GM10248 (cell line): ENCODE data around the gene VPS35.

Source experiments
- CTCF ChIA-PET: fragments of 300-600 bp; sonication (Branson Sonifier 250); formaldehyde crosslinking; extraction: SDS; loops from one replicate; lab custom pipeline; 2021; ENCODE audit warnings: antibody characterized with exemption; lab: Yijun Ruan, JAX
- POLR2A ChIA-PET: fragments of 350-650 bp; sonication (Branson Sonifier 250); formaldehyde crosslinking; extraction: SDS; loops from one replicate; lab custom pipeline; 2020; ENCODE audit warnings: antibody characterized with exemption; lab: Yijun Ruan, JAX
- DNase-seq: peaks from one replicate; pipeline ENCODE4 v3.0.0; 2012; ENCODE audit errors: extremely low spot score
- CTCF ChIP-seq: IDR thresholded peaks from 2 replicates; pipeline ENCODE4 v1.5.1; 2012; ENCODE audit warnings: mild to moderate bottlenecking, low read depth; ENCODE audit errors: extremely low read depth, missing control alignments, control extremely low read depth

The VPS35 gene

GRCh38 chr16:46727630-46728029 lies 38.7 kb upstream of the VPS35 start:
- TF ChIP-seq CTCF, result no peak
- ChIA-PET CTCF (interaction anchor here (0.8 to 1.7 kb wide), 5 partner anchors 8 to 54 kb away, joined by 3 to 7 read pairs (median 3); no protein-coding TSS in a partner anchor), POLR2A (no interaction called here)
- no peak for DNase-seq

DNA sequence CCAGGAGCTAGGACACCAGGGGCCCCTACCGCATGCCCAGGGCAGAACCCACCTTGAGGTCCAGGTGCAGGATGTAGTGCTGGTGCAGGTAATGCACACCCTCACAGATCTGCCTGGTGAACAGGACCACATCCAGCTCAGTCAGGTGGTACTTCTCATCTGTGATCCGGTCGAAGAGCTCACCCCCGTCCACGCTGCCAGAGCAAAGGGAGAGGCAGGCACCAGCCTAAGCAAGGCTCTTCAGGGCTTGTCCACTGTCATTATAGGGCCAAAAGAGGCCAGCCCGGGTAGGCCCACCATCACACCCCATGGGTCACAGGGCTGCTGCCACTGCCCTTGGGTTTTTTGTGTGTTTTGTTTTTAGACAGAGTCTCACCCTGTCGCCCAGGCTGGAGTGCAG lies 38.2 kb upstream of the VPS35 start:
- no peak for TF ChIP-seq CTCF
- no peak for DNase-seq
- ChIA-PET CTCF (interaction anchor here (0.8 to 1.3 kb wide), 5 partner anchors 8 to 53 kb away, joined by 3 to 5 read pairs (median 3); no protein-coding TSS in a partner anchor), POLR2A (no interaction called here)

DNA sequence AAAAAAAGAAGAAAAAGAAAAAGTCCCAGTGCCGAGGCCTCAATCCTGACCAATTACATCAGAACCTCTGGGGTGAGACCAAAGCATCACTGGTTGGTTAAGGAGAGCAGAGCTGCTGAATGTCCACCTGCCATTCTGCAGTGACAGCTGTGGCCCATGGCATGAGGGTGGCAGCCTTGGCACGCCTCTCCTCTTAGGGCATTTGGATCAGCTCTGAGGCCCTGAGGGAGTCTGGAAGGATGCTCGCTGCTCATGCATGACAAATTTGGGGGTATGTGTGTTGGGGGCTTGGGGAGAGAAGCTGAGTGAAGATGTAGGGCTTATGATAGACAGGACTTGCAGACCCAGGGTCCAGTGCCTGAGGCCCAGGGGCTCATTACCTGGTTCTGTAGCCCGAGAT lies 32.9 kb upstream of the VPS35 start:
- ChIA-PET CTCF (interaction anchor here (1.1 to 1.6 kb wide), 2 partner anchors 15 to 208 kb away, joined by 3 to 6 read pairs; no protein-coding TSS in a partner anchor), POLR2A (no interaction called here)
- TF ChIP-seq CTCF, result no peak
- no peak for DNase-seq

DNA sequence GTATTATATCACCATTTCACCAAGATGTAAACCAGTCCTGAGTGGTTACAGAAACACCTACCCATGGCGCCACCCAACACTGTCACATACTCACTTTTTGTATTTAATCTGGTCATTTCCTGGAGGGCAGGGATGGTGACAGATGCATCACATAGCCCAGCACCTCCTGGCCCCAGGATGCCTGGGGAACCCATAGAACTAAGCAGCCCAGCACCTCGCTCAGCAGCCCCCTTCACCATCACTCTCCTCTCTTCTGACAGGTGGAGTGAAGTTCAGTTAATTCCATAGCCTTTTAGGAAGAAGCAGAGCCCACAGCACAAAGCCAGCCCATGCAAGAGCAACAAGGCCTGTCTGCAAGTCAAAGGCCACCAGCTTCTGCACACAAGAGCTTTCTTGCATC lies 31.6 kb upstream of the VPS35 start:
- TF ChIP-seq CTCF, result no peak
- POLR2A ChIA-PET, result no interaction called here
- DNase-seq, result no peak
- CTCF ChIA-PET, result interaction anchor here (1.6 kb wide), 1 partner anchor 13 kb away, joined by 6 read pairs; no protein-coding TSS in a partner anchor

GRCh38 chr16:46719528-46719927 lies 30.6 kb upstream of the VPS35 start:
- ChIA-PET CTCF (interaction anchor here (1.3 to 1.4 kb wide), 2 partner anchors 22 to 24 kb away, joined by 3 read pairs; no protein-coding TSS in a partner anchor), POLR2A (no interaction called here)
- TF ChIP-seq CTCF, result no peak

DNA sequence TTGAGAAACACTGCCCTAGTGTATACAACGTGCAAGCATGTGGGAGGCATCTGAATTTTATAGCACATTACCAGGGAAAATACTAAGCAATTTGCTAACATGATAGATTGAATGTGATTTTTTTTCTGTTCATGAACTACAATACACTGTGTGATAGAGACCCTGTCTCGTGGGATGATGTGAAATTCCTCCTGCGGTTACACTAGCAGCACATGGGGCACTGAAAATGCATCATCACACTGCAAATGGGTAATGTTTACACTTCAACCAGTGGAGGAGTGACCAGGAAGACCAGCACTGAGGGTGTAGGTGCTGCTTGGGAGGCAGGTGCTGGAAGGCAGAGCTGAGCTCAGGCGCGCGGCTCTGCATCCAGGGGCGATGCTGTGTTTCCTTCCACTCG lies 29.2 kb upstream of the VPS35 start:
- POLR2A ChIA-PET, result no interaction called here
- TF ChIP-seq CTCF, result no peak
- CTCF ChIA-PET, result interaction anchor here (1.4 to 1.5 kb wide), 2 partner anchors 17 to 25 kb away, joined by 3 to 4 read pairs; no protein-coding TSS in a partner anchor
- no peak for DNase-seq

More at GRCh38 chr16:46719528-46719927, 30.6 kb upstream of the VPS35 start:
- no peak for DNase-seq
